ENCODE measurements around the gene APOB.

The APOB gene

DNA sequence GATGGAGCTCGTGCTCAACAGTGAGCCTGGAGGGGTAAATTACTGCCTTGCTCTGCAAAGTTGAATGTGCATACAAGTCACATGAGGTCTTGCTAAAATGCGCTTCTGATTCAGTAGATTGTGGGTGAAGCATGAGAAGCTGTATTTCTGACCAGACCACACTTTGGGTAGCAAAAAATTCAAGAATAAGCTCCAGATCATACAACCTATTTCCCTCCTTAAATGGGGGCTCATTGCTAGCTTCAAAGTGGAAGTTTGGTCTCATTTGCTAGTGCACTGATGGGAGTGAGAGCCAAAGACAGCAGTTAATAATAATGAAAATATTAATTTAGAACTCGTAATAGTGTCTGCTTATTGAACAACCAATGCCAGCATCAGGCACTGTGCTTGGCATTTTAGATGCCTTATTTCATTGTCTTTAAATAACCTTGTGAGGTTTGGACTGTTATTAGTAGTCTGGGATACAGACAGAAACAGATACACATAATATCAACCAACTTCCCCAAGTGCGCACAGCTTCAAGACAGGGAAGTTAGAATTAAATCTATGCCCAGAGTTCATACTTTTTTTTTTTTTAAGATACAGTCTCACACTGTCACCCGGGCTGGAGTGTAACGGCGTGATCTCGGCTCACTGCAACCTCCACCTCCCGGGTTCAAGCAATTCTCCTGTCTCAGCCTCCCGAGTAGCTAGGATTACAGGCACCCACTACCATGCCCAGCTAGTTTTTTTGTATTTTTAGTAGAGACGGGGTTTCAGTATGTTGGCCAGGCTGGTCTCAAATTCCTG lies 18.0 kb downstream of the APOB start:
- no peaks in the 10 kb centered on the region for H4K20me1 ChIP-seq (ENCODE audit: control insufficient read depth, insufficient read depth, low read depth, low read length)
- H3F3A ChIP-seq (ENCODE audit: control insufficient read depth, insufficient read depth) = no peaks in the 10 kb centered on the region
- TF ChIP-seq EZH2phosphoT487 (IDR thresholded peaks at IDR 0.05; ENCODE audit: borderline replicate concordance, low read length) = no peak
- TF ChIP-seq, protein P1, sequence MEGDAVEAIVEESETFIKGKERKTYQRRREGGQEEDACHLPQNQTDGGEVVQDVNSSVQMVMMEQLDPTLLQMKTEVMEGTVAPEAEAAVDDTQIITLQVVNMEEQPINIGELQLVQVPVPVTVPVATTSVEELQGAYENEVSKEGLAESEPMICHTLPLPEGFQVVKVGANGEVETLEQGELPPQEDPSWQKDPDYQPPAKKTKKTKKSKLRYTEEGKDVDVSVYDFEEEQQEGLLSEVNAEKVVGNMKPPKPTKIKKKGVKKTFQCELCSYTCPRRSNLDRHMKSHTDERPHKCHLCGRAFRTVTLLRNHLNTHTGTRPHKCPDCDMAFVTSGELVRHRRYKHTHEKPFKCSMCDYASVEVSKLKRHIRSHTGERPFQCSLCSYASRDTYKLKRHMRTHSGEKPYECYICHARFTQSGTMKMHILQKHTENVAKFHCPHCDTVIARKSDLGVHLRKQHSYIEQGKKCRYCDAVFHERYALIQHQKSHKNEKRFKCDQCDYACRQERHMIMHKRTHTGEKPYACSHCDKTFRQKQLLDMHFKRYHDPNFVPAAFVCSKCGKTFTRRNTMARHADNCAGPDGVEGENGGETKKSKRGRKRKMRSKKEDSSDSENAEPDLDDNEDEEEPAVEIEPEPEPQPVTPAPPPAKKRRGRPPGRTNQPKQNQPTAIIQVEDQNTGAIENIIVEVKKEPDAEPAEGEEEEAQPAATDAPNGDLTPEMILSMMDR (IDR thresholded peaks at IDR 0.05; ENCODE audit: low read depth, low read length, poor library complexity, severe bottlenecking) = no peak
- no peaks in the 10 kb centered on the region for H3K4me1 ChIP-seq (ENCODE audit: control insufficient read depth, low read length)
- no peak overlapping the region for H3K4me2 ChIP-seq (ENCODE audit: low read length)
- H3K36me3 ChIP-seq (ENCODE audit: control insufficient read depth, low read length) = no peaks in the 10 kb centered on the region
- no peaks in the 10 kb centered on the region for H3K9me3 ChIP-seq (ENCODE audit: control insufficient read depth, insufficient read depth, low read length)
- H3K27me3 ChIP-seq (ENCODE audit: control insufficient read depth, low read length) = no peaks in the 10 kb centered on the region
- H3K27ac ChIP-seq (ENCODE audit: low read depth, low read length) = no peak overlapping the region
- no peak overlapping the region for H3K4me3 ChIP-seq (ENCODE audit: low read length)
- H3K79me2 ChIP-seq (ENCODE audit: control insufficient read depth, low read length) = no peaks in the 10 kb centered on the region
- H3K9me2 ChIP-seq (replicated peaks; ENCODE audit: control insufficient read depth, low read length) = no peaks in the 10 kb centered on the region

GRCh38 chr2:21024722-21025389 lies 19.0 kb downstream of the APOB start:
- no peak overlapping the region for H3K27ac ChIP-seq (ENCODE audit: low read depth, low read length)
- H3K27me3 ChIP-seq (ENCODE audit: control insufficient read depth, low read length) = no peaks in the 10 kb centered on the region
- no peaks in the 10 kb centered on the region for H4K20me1 ChIP-seq (ENCODE audit: control insufficient read depth, insufficient read depth, low read depth, low read length)
- TF ChIP-seq, protein P1 (IDR thresholded peaks at IDR 0.05; ENCODE audit: low read depth, low read length, poor library complexity, severe bottlenecking) = no peak
- no peak for TF ChIP-seq EZH2phosphoT487 (IDR thresholded peaks at IDR 0.05; ENCODE audit: borderline replicate concordance, low read length)
- no peaks in the 10 kb centered on the region for H3K9me3 ChIP-seq (ENCODE audit: control insufficient read depth, insufficient read depth, low read length)
- H3K79me2 ChIP-seq (ENCODE audit: control insufficient read depth, low read length) = no peaks in the 10 kb centered on the region
- no peaks in the 10 kb centered on the region for H3K4me1 ChIP-seq (ENCODE audit: control insufficient read depth, low read length)
- no peak overlapping the region for H3K4me3 ChIP-seq (ENCODE audit: low read length)
- H3K36me3 ChIP-seq (ENCODE audit: control insufficient read depth, low read length) = no peaks in the 10 kb centered on the region
- no peaks in the 10 kb centered on the region for H3F3A ChIP-seq (ENCODE audit: control insufficient read depth, insufficient read depth)
- no peaks in the 10 kb centered on the region for H3K9me2 ChIP-seq (replicated peaks; ENCODE audit: control insufficient read depth, low read length)
- H3K4me2 ChIP-seq (ENCODE audit: low read length) = no peak overlapping the region

GRCh38 chr2:21024198-21024597 lies 19.7 kb downstream of the APOB start:
- Histone ChIP-seq H3F3A (ENCODE audit: control insufficient read depth, insufficient read depth) (no peaks in the 10 kb centered on the region), H3K4me3 (ENCODE audit: low read length) (no peak overlapping the region), H3K36me3 (ENCODE audit: control insufficient read depth, low read length) (no peaks in the 10 kb centered on the region), H3K4me2 (ENCODE audit: low read length) (no peak overlapping the region), H3K9me3 (ENCODE audit: control insufficient read depth, insufficient read depth, low read length) (no peaks in the 10 kb centered on the region), H3K79me2 (ENCODE audit: control insufficient read depth, low read length) (no peaks in the 10 kb centered on the region), H4K20me1 (ENCODE audit: control insufficient read depth, insufficient read depth, low read depth, low read length) (no peaks in the 10 kb centered on the region), H3K27me3 (ENCODE audit: control insufficient read depth, low read length) (no peaks in the 10 kb centered on the region), H3K27ac (ENCODE audit: low read depth, low read length) (no peak overlapping the region), H3K9me2 (replicated peaks; ENCODE audit: control insufficient read depth, low read length) (no peaks in the 10 kb centered on the region), H3K4me1 (ENCODE audit: control insufficient read depth, low read length) (no peaks in the 10 kb centered on the region)
- TF ChIP-seq, protein P1 (IDR thresholded peaks at IDR 0.05; ENCODE audit: low read depth, low read length, poor library complexity, severe bottlenecking) = no peak
- TF ChIP-seq EZH2phosphoT487 (IDR thresholded peaks at IDR 0.05; ENCODE audit: borderline replicate concordance, low read length) = no peak

All from DOHH2 (cell line).